K562 (cell line): ENCODE measurements around the gene SFT2D2.

Experiments
- CTCF ChIP-seq, 3 experiments: IDR thresholded peaks in 2 of 3; conservative IDR thresholded peaks in 1 of 3; 2 replicates each; pipeline ENCODE4 v1.5.1; 2011 to 2012; ENCODE audit warnings: low read length in 3 of 3, mild to moderate bottlenecking in 3 of 3, control low read depth in 2 of 3, improper control_type of control experiment in 1 of 3, inconsistent platforms in 1 of 3, low read depth in 1 of 3, mixed read lengths in 1 of 3, moderate library complexity in 1 of 3; ENCODE audit not compliant: insufficient read depth in 2 of 3
- MAZ ChIP-seq, 2 experiments: fragments of 450-650 bp in 1 of 2; sonication (generic) in 1 of 2; formaldehyde crosslinking; IDR thresholded peaks in 1 of 2; conservative IDR thresholded peaks in 1 of 2; 2 replicates each; pipeline versions ENCODE4 v1.4.0 to v1.5.0; 2020; ENCODE audit warnings: mild to moderate bottlenecking in 1 of 2, missing genetic modification reagents in 1 of 2
- TSC22D4 ChIP-seq: fragments of 450-650 bp; IDR thresholded peaks from 2 replicates; pipeline ENCODE4 v1.6.1; 2016; ENCODE audit warnings: missing genetic modification characterization, missing biosample characterization, control low read depth

- TF ChIP-seq CTCF (IDR thresholded peaks at IDR 0.05 in 2 of 3, conservative IDR thresholded peaks at IDR 0.05 in 1 of 3; ENCODE audit: insufficient read depth in 2 of 3, low read depth in 1 of 3, low read length in 3 of 3) (no peak), TSC22D4 (tag) (no peak), MAZ (CRISPR knock-in tag; conservative IDR thresholded peaks at IDR 0.05 in 1 of 2, IDR thresholded peaks at IDR 0.05 in 1 of 2) (no peak)
Observed at GRCh38 chr1:168297019-168297730, 71.4 kb downstream of the SFT2D2 start.
